Bone marrow (tissue), 2 donors: Measurements from ENCODE around the gene SPTLC2.

Source experiments
- DNase-seq, 2 donors: peaks; one replicate each; lab custom pipeline; 2025; lab: John Stamatoyannopoulos, UW

SPTLC2 gene

GRCh38 chr14:77622366-77622961 is 6.0 kb upstream of the SPTLC2 start:
- no peak for DNase-seq

- DNase-seq: no peak
Observed at GRCh38 chr14:77620222-77620870, 3.9 kb upstream of the SPTLC2 start.

GRCh38 chr14:77618381-77618970 is 2.0 kb upstream of the SPTLC2 start:
- no peak for DNase-seq

- no peak for DNase-seq
Observed at GRCh38 chr14:77616133-77616453, 344 bp downstream of the SPTLC2 start.

- DNase-seq: peak in 1 of 2 donors; percentile 28
Observed at GRCh38 chr14:77615361-77616132, 890 bp downstream of the SPTLC2 start.

- DNase-seq: no peak
Observed at GRCh38 chr14:77613201-77613600, 3.2 kb downstream of the SPTLC2 start.

- DNase-seq: no peak
Observed at GRCh38 chr14:77612011-77612620, 4.3 kb downstream of the SPTLC2 start.

GRCh38 chr14:77610553-77610952 is 5.9 kb downstream of the SPTLC2 start:
- no peak for DNase-seq

- DNase-seq: no peak
Observed at GRCh38 chr14:77609922-77610321, 6.5 kb downstream of the SPTLC2 start.

- DNase-seq: no peak
Observed at GRCh38 chr14:77607741-77608302, 8.6 kb downstream of the SPTLC2 start.

GRCh38 chr14:77605392-77605972 is 11.0 kb downstream of the SPTLC2 start:
- no peak for DNase-seq

- DNase-seq: no peak
Observed at GRCh38 chr14:77603654-77604255, 12.7 kb downstream of the SPTLC2 start.

GRCh38 chr14:77603031-77603430 is 13.4 kb downstream of the SPTLC2 start:
- DNase-seq: no peak

- no peak for DNase-seq
Observed at GRCh38 chr14:77601846-77602619, 14.4 kb downstream of the SPTLC2 start.

- no peak for DNase-seq
Observed at GRCh38 chr14:77599889-77600288, 16.5 kb downstream of the SPTLC2 start.

- DNase-seq: peak in 1 of 2 donors; percentile 28
Observed at GRCh38 chr14:77598366-77599070, 17.9 kb downstream of the SPTLC2 start.

- DNase-seq: peak in 1 of 2 donors; percentile 83
Observed at GRCh38 chr14:77593501-77593961, 22.9 kb downstream of the SPTLC2 start.

GRCh38 chr14:77590845-77591485 is 25.5 kb downstream of the SPTLC2 start:
- peak in 1 of 2 donors; percentile 19 for DNase-seq

GRCh38 chr14:77589099-77589498 is 27.3 kb downstream of the SPTLC2 start:
- DNase-seq: no peak
